ENCODE data around the gene PPIL3.

- TF ChIP-seq CTCF (conservative IDR thresholded peaks at IDR 0.05) (no peak), EZH2 (IDR thresholded peaks at IDR 0.05; ENCODE audit: low read depth) (no peak)
These were observed 60.2 kb downstream of the PPIL3 start for GRCh38 chr2:200828572-200829257.

All from PC-9 (cell line).